OCI-LY1 (cell line): ENCODE results near the gene ARHGAP10.

Experiments
- H2AFZ ChIP-seq: fragments of 200-600 bp; sonication (generic), shearing (Covaris generic); 2 replicates; pipeline ENCODE4 v1.6.0; 2014; ENCODE audit warnings: antibody characterized with exemption, mild to moderate bottlenecking, low read length
- H3F3A ChIP-seq: fragments of 200-600 bp; sonication (generic), shearing (Covaris generic); 2 replicates; pipeline ENCODE4 v1.6.0; 2014; ENCODE audit warnings: mild to moderate bottlenecking, antibody characterized with exemption, low read length, moderate library complexity; ENCODE audit not compliant: insufficient read depth
- H3K27ac ChIP-seq: fragments of 200-600 bp; sonication (generic); 2 replicates; pipeline ENCODE4 v1.5.1; 2014; ENCODE audit warnings: low read length, mixed run types, mild to moderate bottlenecking, low read depth; ENCODE audit not compliant: poor library complexity, severe bottlenecking
- H3K27me3 ChIP-seq: fragments of 200-600 bp; sonication (generic); 2 replicates; pipeline ENCODE4 v1.6.0; 2014; ENCODE audit warnings: antibody characterized with exemption, mild to moderate bottlenecking, low read length, moderate library complexity; ENCODE audit not compliant: insufficient read depth
- H3K36me3 ChIP-seq: fragments of 200-600 bp; sonication (generic); 2 replicates; pipeline ENCODE4 v1.6.1; 2014; ENCODE audit warnings: mild to moderate bottlenecking, antibody characterized with exemption, low read length, moderate library complexity, mixed read lengths; ENCODE audit not compliant: insufficient read depth
- H3K4me1 ChIP-seq: fragments of 200-600 bp; sonication (generic); 2 replicates; pipeline ENCODE4 v1.5.1; 2014; ENCODE audit warnings: mild to moderate bottlenecking, low read length, moderate library complexity; ENCODE audit not compliant: insufficient read depth, severe bottlenecking
- H3K4me2 ChIP-seq: fragments of 200-600 bp; sonication (generic), shearing (Covaris generic); 2 replicates; pipeline ENCODE4 v1.6.1; 2014; ENCODE audit warnings: low read length
- H3K4me3 ChIP-seq: fragments of 200-600 bp; sonication (generic); 2 replicates; pipeline ENCODE4 v1.5.1; 2014; ENCODE audit warnings: low read length, low read depth, mild to moderate bottlenecking, mixed read lengths; ENCODE audit not compliant: poor library complexity, severe bottlenecking
- H3K79me2 ChIP-seq: fragments of 200-600 bp; shearing (Covaris generic); 2 replicates; pipeline ENCODE4 v1.6.1; 2016; ENCODE audit warnings: mixed run types, low read length, mixed read lengths; ENCODE audit not compliant: insufficient read depth
- H3K9ac ChIP-seq: fragments of 200-600 bp; sonication (generic), shearing (Covaris generic); 2 replicates; pipeline ENCODE4 v1.6.1; 2014; ENCODE audit warnings: mild to moderate bottlenecking, low read length, mixed read lengths
- H3K9me2 ChIP-seq: fragments of 200-600 bp; sonication (generic), shearing (Covaris generic); 2 replicates; pipeline ENCODE4 v1.6.1; 2014; ENCODE audit warnings: low read depth, mild to moderate bottlenecking, low read length, mixed read lengths
- H3K9me3 ChIP-seq: fragments of 200-600 bp; shearing (Covaris generic); 2 replicates; pipeline ENCODE4 v1.6.1; 2014; ENCODE audit warnings: low read length, mixed read lengths
- H4K20me1 ChIP-seq: fragments of 200-600 bp; sonication (generic), shearing (Covaris generic); 2 replicates; pipeline ENCODE4 v1.6.0; 2016; ENCODE audit warnings: mild to moderate bottlenecking, low read length; ENCODE audit not compliant: insufficient read depth
- CTCF ChIP-seq: fragments of 200-600 bp; sonication (generic), shearing (Covaris generic); IDR thresholded peaks from 2 replicates; pipeline ENCODE4 v1.5.1; 2017; ENCODE audit warnings: mild to moderate bottlenecking, antibody characterized with exemption, low read length, moderate library complexity, mixed read lengths
- EZH2 ChIP-seq: fragments of 200-600 bp; sonication (generic), shearing (Covaris generic); IDR thresholded peaks from 2 replicates; pipeline ENCODE4 v1.8.0; 2017; ENCODE audit warnings: borderline replicate concordance, mixed run types, mild to moderate bottlenecking, antibody characterized with exemption, low read length, moderate library complexity, mixed read lengths

Gene ARHGAP10

GRCh38 chr4:147741190-147741788 is 9.4 kb downstream of the ARHGAP10 start:
- Histone ChIP-seq H2AFZ (no peak overlapping the region), H4K20me1 (no peaks in the 10 kb centered on the region), H3K27me3 (no peaks in the 10 kb centered on the region), H3K36me3 (no peaks in the 10 kb centered on the region), H3K4me1 (no peaks in the 10 kb centered on the region), H3F3A (no peaks in the 10 kb centered on the region), H3K9me3 (no peaks in the 10 kb centered on the region), H3K79me2 (no peaks in the 10 kb centered on the region), H3K9me2 (no peaks in the 10 kb centered on the region), H3K9ac (no peak overlapping the region), H3K27ac (no peak overlapping the region), H3K4me3 (no peak overlapping the region), H3K4me2 (no peak overlapping the region)
- TF ChIP-seq CTCF (no peak), EZH2 (no peak)

- TF ChIP-seq CTCF (no peak), EZH2 (no peak)
These were observed 16.0 kb downstream of the ARHGAP10 start for GRCh38 chr4:147747787-147748454.

GRCh38 chr4:147749811-147750321 is 18.0 kb downstream of the ARHGAP10 start:
- H3K4me2 ChIP-seq = no peak overlapping the region
- no peaks in the 10 kb centered on the region for H3K27me3 ChIP-seq
- TF ChIP-seq CTCF = no peak
- TF ChIP-seq EZH2 = no peak
- H3K9ac ChIP-seq = no peak overlapping the region
- H3K4me3 ChIP-seq = no peak overlapping the region
- no peak overlapping the region for H3K27ac ChIP-seq
- H3F3A ChIP-seq = no peaks in the 10 kb centered on the region
- H3K79me2 ChIP-seq = no peaks in the 10 kb centered on the region
- H3K36me3 ChIP-seq = no peaks in the 10 kb centered on the region
- H3K9me3 ChIP-seq = no peaks in the 10 kb centered on the region
- H3K9me2 ChIP-seq = no peaks in the 10 kb centered on the region
- H3K4me1 ChIP-seq = no peaks in the 10 kb centered on the region
- no peaks in the 10 kb centered on the region for H4K20me1 ChIP-seq
- H2AFZ ChIP-seq = no peak overlapping the region

More at GRCh38 chr4:147747787-147748454, 16.0 kb downstream of the ARHGAP10 start:
- no peaks in the 10 kb centered on the region for H3K9me3 ChIP-seq
- H3K79me2 ChIP-seq = no peaks in the 10 kb centered on the region
- H3K36me3 ChIP-seq = no peaks in the 10 kb centered on the region
- H3K4me3 ChIP-seq = no peak overlapping the region
- H4K20me1 ChIP-seq = no peaks in the 10 kb centered on the region
- H3K27me3 ChIP-seq = no peaks in the 10 kb centered on the region
- no peaks in the 10 kb centered on the region for H3K4me1 ChIP-seq
- no peak overlapping the region for H2AFZ ChIP-seq
- H3K9ac ChIP-seq = no peak overlapping the region
- H3F3A ChIP-seq = no peaks in the 10 kb centered on the region
- no peak overlapping the region for H3K4me2 ChIP-seq
- no peak overlapping the region for H3K27ac ChIP-seq
- H3K9me2 ChIP-seq = no peaks in the 10 kb centered on the region
